IPS DF 6.9 (cell line): ENCODE data around the gene PRRX2.

Source experiments
- DNase-seq: peaks from one replicate; pipeline ENCODE4 v3.0.0-alpha.2; 2013; ENCODE audit warnings: low read depth, low spot score
- H3K27ac ChIP-seq: one replicate; pipeline ENCODE4 v1.5.1; 2013; ENCODE audit warnings: low read length, control low read depth
- H3K27me3 ChIP-seq: 2 replicates; pipeline ENCODE4 v1.6.1; 2013; ENCODE audit warnings: mild to moderate bottlenecking, low read length; ENCODE audit not compliant: control insufficient read depth, insufficient read depth
- H3K36me3 ChIP-seq: 2 replicates; pipeline ENCODE4 v1.6.1; 2013; ENCODE audit warnings: low read length; ENCODE audit not compliant: control insufficient read depth, insufficient read depth
- H3K4me1 ChIP-seq: 2 replicates; pipeline ENCODE4 v1.6.1; 2013; ENCODE audit warnings: low read length; ENCODE audit not compliant: control insufficient read depth, insufficient read depth
- H3K4me3 ChIP-seq: 2 replicates; pipeline ENCODE4 v1.5.1; 2013; ENCODE audit warnings: mild to moderate bottlenecking, low read length
- H3K9me3 ChIP-seq: 2 replicates; pipeline ENCODE4 v1.6.1; 2013; ENCODE audit warnings: low read length, inconsistent platforms; ENCODE audit not compliant: control insufficient read depth, insufficient read depth
- WGBS: extraction: QIAGEN DNeasy Blood & Tissue Kit; methylation state at CpG from one replicate; pipeline ENCODE4 v1.1.7; 2013; ENCODE audit warnings: mixed read lengths, missing lambda C conversion rate; ENCODE audit not compliant: insufficient read length, insufficient coverage; 5-methylcytosine and 5-hydroxymethylcytosine counted together

PRRX2 gene

GRCh38 chr9:129667850-129668249 is 2.4 kb downstream of the PRRX2 start:
- no peak for DNase-seq
- no peak overlapping the region for H3K27ac ChIP-seq
- no peaks in the 10 kb centered on the region for H3K36me3 ChIP-seq
- H3K4me1 ChIP-seq, result peaks cover 2% of the 10 kb centered on the region
- no peak overlapping the region for H3K4me3 ChIP-seq
- no CpG with 5 or more reads among the region's 9 CpGs for WGBS
- H3K27me3 ChIP-seq, result peaks cover 4% of the 10 kb centered on the region; the same call in 1 of the 2 replicates
- H3K9me3 ChIP-seq, result no peaks in the 10 kb centered on the region

- WGBS, result no CpG with 5 or more reads among the region's 17 CpGs
- H3K4me1 ChIP-seq, result peaks cover 2% of the 10 kb centered on the region
- no peak overlapping the region for H3K27ac ChIP-seq
- DNase-seq, result no peak
- no peaks in the 10 kb centered on the region for H3K9me3 ChIP-seq
- H3K27me3 ChIP-seq, result peaks cover 4% of the 10 kb centered on the region; the same call in 1 of the 2 replicates
- no peaks in the 10 kb centered on the region for H3K36me3 ChIP-seq
- no peak overlapping the region for H3K4me3 ChIP-seq
Measured at GRCh38 chr9:129669141-129669718, 3.8 kb downstream of the PRRX2 start.

DNA sequence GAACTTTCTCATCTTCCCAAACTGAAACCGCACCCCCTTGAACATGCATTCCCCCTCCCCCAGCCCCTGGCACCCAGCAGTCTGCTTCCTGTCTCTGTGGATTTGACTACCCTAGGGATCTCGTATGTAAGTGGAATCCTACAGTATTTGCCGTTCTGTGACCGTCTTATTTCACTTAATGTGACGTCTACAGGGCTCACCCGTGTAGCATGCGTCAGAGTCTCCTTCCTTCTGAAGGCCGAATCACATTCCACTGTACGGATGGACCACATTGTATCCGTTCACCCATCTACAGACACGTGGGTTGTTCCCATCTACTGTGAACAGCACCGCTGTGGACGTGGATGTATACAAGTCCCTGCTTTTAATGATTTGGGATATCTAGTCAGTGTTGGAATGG is 4.5 kb downstream of the PRRX2 start:
- peaks cover 2% of the 10 kb centered on the region for H3K4me1 ChIP-seq
- no peak for DNase-seq
- no peak overlapping the region for H3K4me3 ChIP-seq
- H3K36me3 ChIP-seq, result no peaks in the 10 kb centered on the region
- peaks cover 2% of the 10 kb centered on the region; the same call in 1 of the 2 replicates for H3K27me3 ChIP-seq
- H3K27ac ChIP-seq, result no peak overlapping the region
- WGBS, result no CpG with 5 or more reads among the region's 13 CpGs
- H3K9me3 ChIP-seq, result no peaks in the 10 kb centered on the region

GRCh38 chr9:129671065-129671464 is 5.6 kb downstream of the PRRX2 start:
- no peaks in the 10 kb centered on the region for H3K36me3 ChIP-seq
- no peaks in the 10 kb centered on the region for H3K9me3 ChIP-seq
- peaks cover 2% of the 10 kb centered on the region for H3K4me1 ChIP-seq
- no peak overlapping the region for H3K4me3 ChIP-seq
- no peak overlapping the region for H3K27ac ChIP-seq
- WGBS, result no CpG with 5 or more reads among the region's 9 CpGs
- DNase-seq, result no peak
- no peaks in the 10 kb centered on the region for H3K27me3 ChIP-seq

GRCh38 chr9:129671519-129671918 is 6.1 kb downstream of the PRRX2 start:
- H3K27ac ChIP-seq, result no peak overlapping the region
- peaks cover 2% of the 10 kb centered on the region for H3K4me1 ChIP-seq
- no CpG with 5 or more reads among the region's 7 CpGs for WGBS
- no peak for DNase-seq
- H3K9me3 ChIP-seq, result no peaks in the 10 kb centered on the region
- no peaks in the 10 kb centered on the region for H3K36me3 ChIP-seq
- no peaks in the 10 kb centered on the region for H3K27me3 ChIP-seq
- H3K4me3 ChIP-seq, result no peak overlapping the region

GRCh38 chr9:129672702-129673101 is 7.3 kb downstream of the PRRX2 start:
- Histone ChIP-seq H3K9me3 (no peaks in the 10 kb centered on the region), H3K27me3 (no peaks in the 10 kb centered on the region), H3K36me3 (no peaks in the 10 kb centered on the region), H3K4me1 (peaks cover 2% of the 10 kb centered on the region), H3K4me3 (no peak overlapping the region), H3K27ac (no peak overlapping the region)
- no CpG with 5 or more reads among the region's 8 CpGs for WGBS
- DNase-seq, result no peak

- Histone ChIP-seq H3K4me1 (peaks cover 2% of the 10 kb centered on the region), H3K36me3 (no peaks in the 10 kb centered on the region), H3K27me3 (no peaks in the 10 kb centered on the region), H3K9me3 (no peaks in the 10 kb centered on the region), H3K4me3 (no peak overlapping the region), H3K27ac (no peak overlapping the region)
- no CpG with 5 or more reads among the region's 12 CpGs for WGBS
- DNase-seq, result no peak
Measured at GRCh38 chr9:129673602-129674001, 8.2 kb downstream of the PRRX2 start.

DNA sequence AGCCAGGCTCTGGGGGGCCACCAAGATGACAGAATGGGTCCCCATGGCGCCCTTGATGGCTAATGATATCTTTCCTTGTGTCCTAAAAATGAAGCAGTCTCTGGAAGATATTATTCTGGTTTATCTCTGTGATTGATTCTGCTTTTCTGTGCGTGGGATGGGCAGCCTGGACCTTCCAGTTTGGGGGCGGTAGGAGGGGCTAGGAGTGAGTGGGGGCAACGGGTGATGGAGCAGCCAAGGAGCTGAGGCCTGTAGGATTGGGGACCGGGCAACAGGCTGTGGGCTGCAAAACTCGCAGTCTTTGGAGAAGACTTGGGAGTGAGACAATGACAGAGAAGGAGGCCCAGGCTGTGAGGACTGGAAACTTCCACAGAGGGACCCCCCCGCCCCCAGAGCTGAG is 8.8 kb downstream of the PRRX2 start:
- Histone ChIP-seq H3K9me3 (no peaks in the 10 kb centered on the region), H3K4me3 (no peak overlapping the region), H3K27ac (no peak overlapping the region), H3K27me3 (no peaks in the 10 kb centered on the region), H3K36me3 (no peaks in the 10 kb centered on the region), H3K4me1 (peaks cover 2% of the 10 kb centered on the region)
- DNase-seq, result no peak
- no CpG with 5 or more reads among the region's 7 CpGs for WGBS

GRCh38 chr9:129675620-129676019 is 10.2 kb downstream of the PRRX2 start:
- H3K4me1 ChIP-seq, result no peaks in the 10 kb centered on the region; the same call in 1 of the 2 replicates
- no peaks in the 10 kb centered on the region for H3K36me3 ChIP-seq
- no peak overlapping the region for H3K27ac ChIP-seq
- no CpG with 5 or more reads among the region's 27 CpGs for WGBS
- H3K27me3 ChIP-seq, result no peaks in the 10 kb centered on the region
- no peaks in the 10 kb centered on the region for H3K9me3 ChIP-seq
- H3K4me3 ChIP-seq, result no peak overlapping the region
- DNase-seq, result no peak

- WGBS, result no CpG with 5 or more reads among the region's 4 CpGs
- DNase-seq, result no peak
- no peaks in the 10 kb centered on the region; the same call in 1 of the 2 replicates for H3K4me1 ChIP-seq
- H3K27me3 ChIP-seq, result no peaks in the 10 kb centered on the region
- no peak overlapping the region for H3K27ac ChIP-seq
- H3K4me3 ChIP-seq, result no peak overlapping the region
- H3K9me3 ChIP-seq, result no peaks in the 10 kb centered on the region
- no peaks in the 10 kb centered on the region for H3K36me3 ChIP-seq
Measured at GRCh38 chr9:129676287-129676686, 10.8 kb downstream of the PRRX2 start.

DNA sequence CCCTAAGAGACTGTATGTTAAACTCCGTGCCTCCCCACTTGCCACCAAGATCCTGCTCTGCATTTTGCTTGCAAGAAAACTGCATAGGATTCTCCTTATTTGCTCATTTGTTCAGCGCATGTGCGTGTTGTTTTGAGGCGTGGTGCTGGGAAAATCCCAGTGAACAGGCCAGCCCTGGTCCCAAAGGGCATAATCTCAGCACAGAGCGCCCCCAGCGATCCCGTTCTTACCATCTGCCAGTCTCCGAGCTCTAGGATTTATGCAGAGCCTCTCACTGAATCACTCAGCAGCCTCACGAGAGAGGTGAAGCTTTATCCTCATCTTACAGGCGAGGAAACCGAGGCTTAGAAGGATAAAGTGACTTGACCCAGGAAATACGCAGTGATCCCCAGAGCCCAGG is 11.5 kb downstream of the PRRX2 start:
- H3K4me1 ChIP-seq, result no peaks in the 10 kb centered on the region; the same call in 1 of the 2 replicates
- H3K4me3 ChIP-seq, result no peak overlapping the region
- DNase-seq, result no peak
- H3K36me3 ChIP-seq, result no peaks in the 10 kb centered on the region
- H3K27me3 ChIP-seq, result no peaks in the 10 kb centered on the region
- no peak overlapping the region for H3K27ac ChIP-seq
- H3K9me3 ChIP-seq, result no peaks in the 10 kb centered on the region
- no CpG with 5 or more reads among the region's 12 CpGs for WGBS
